NCI-H2107 treated with DMSO at 0.1 percent for 48 hours (cell line): ENCODE results near the gene ENPP4.
"Not testable (repeated sequence)": the region's sequence is repeated elsewhere in the genome, so short reads cannot be mapped to it uniquely, and the experiment has no call there.

Experiments used
- DNase-seq: peaks from one replicate; lab custom pipeline; 2025; ENCODE audit not compliant: unreplicated experiment; lab: John Stamatoyannopoulos, UW

The ENPP4 gene

DNA sequence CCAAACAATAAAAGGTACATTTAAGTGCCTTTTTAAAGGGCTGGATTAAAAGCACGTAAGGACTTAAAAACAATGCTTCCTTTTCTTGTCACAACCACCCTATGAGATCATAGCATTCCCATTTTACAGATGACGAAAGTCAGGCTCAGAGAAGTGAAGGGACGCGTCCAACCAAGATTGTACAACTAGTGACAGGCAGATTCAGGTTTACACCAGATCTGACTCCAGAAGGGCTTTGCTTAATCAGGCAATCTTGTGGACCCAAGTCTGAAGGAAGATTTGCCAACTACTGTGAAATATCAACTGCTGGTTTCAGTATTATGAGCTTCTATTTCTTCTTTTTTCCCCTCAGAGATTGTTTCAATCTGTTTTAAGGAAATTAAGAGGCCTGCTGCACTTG lies 877 bp downstream of the ENPP4 start:
- DNase-seq = no peak

DNA sequence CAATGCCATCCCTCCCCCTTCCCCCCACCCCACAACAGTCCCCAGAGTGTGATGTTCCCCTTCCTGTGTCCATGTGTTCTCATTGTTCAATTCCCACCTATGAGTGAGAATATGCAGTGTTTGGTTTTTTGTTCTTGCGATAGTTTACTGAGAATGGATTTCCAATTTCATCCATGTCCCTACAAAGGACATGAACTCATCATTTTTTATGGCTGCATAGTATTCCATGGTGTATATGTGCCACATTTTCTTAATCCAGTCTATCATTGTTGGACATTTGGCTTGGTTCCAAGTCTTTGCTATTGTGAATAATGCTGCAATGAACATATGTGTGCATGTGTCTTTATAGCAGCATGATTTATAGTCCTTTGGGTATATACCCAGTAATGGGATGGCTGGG lies 1.5 kb downstream of the ENPP4 start:
- DNase-seq = not testable (repeated sequence)

- no peak for DNase-seq
These were observed 4.4 kb downstream of the ENPP4 start for GRCh38 chr6:46134216-46134615.

DNA sequence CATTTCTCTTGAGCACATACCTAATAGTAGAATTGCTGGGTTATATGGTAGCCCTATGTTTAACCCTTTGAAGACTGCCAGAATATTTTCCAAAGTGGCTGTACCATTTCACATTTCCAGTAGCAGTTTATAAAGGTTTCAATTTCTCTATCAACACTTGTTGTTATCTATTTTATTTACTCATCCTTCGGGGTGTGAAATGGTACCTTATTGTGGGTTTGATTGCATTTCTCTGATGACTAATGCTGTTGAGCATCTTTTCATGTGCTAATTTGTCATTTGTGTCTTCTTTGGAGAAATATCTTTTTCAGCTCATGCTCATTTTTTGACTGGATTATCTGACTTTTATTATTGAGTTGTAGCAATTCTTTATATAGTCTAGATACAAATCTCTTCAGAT lies 5.4 kb downstream of the ENPP4 start:
- no peak for DNase-seq

- DNase-seq = no peak
These were observed 7.0 kb downstream of the ENPP4 start for GRCh38 chr6:46136831-46137230.

GRCh38 chr6:46137387-46137786 lies 7.6 kb downstream of the ENPP4 start:
- DNase-seq = no peak

GRCh38 chr6:46138281-46138680 lies 8.5 kb downstream of the ENPP4 start:
- DNase-seq = peak; percentile 19

DNA sequence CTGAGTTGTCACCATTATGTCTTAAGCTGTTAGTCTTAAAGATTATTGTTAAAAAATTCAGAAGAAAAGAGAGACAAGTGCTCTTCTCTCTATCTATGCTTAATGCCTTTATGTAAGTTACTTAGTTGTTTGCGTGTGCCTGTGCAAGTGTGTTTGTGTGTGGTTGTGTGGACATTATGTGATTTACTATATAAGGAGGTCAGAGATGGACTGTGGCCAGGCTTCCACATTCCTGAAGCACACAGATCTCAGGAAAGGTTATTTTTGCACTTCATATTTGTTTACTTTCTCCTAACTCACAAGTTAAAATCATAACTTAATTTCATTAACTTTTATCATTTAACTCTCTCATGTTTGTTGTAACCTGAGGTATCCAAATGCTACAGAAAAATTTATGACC lies 14.5 kb downstream of the ENPP4 start:
- DNase-seq = no peak

DNA sequence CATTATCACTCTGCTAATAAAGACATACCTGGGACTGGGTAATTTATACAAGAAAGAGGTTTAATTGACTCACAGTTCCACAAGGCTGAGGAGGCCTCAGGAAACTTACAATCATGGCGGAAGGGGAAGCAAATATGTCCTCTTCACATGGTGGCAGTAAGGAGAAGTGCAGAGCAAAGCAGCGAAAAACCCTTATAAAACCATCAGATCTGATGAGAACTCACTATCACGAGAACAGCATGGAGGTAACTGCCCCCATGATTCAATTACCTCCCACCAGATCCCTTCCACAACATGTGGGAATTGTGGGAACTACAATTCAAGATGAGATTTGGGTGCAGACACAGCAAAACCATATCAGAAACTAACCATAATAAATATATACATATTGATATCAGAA lies 19.3 kb downstream of the ENPP4 start:
- DNase-seq = not testable (repeated sequence)

GRCh38 chr6:46156701-46157100 lies 26.9 kb downstream of the ENPP4 start:
- no peak for DNase-seq

DNA sequence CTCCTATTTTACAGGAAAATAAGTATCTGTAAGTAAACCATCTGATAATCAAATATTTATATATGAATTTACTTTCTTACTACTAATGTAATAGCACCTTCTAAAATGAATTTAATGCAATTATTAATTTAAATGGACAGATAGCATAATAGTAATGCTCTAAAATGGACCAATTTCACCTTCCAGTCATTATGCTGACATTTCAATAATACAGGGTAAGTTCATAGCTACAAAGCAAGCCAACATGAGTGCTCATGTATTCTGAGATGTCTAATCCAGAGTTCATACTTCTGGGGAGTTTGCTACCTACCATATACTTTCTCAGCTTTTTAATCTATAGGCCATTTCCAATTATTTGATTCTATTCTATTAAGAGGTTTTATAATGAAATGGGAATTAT lies 29.4 kb downstream of the ENPP4 start:
- no peak for DNase-seq

DNA sequence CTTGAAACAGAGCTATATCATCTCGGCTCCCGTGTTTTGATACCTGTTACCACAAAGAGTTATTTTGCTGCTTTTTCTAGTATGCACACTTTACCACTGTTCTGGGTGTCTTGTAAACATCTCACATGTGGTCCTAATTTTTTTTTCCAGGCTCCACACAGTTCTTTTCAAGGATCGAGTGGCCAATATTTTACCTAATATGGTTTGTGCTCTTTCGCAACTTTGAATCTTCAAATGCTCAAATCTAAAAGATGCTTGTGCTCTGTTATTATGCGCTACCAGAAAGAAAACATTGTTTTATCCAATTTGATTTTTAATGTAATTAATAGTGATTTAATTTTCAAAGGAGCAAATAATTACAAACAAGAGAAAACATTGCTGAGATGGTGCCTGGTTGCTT lies 30.3 kb downstream of the ENPP4 start:
- DNase-seq = no peak

GRCh38 chr6:46170357-46171289 lies 40.8 kb downstream of the ENPP4 start, which contains the start of gene ENPP5:
ENPP5 (minus strand) TSS chr6:46170980; CDS start chr6:46168262, 2,718 bp downstream.
- peak; percentile 75 for DNase-seq

DNA sequence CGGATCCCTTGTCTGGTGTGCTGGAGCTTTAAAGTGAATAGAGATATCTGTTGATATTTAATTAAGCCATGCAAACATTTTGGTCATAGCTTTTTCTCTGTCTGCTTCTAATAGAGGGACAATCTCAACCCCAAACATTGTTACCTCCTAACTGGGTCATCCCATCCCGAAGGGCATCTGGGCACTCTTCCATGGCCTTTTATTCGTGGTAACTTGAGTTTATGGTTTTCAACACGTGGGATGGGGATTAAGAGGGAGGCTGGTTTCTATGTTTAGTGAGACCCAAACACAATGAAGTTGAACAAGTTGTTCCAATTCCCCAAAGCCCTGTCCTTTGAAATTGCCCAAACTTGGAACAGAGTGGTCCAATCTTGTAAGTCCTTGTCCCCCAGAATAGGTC lies 42.4 kb downstream of the ENPP4 start:
- DNase-seq = no peak

- no peak for DNase-seq
These were observed 45.1 kb downstream of the ENPP4 start for GRCh38 chr6:46174904-46175303.

DNA sequence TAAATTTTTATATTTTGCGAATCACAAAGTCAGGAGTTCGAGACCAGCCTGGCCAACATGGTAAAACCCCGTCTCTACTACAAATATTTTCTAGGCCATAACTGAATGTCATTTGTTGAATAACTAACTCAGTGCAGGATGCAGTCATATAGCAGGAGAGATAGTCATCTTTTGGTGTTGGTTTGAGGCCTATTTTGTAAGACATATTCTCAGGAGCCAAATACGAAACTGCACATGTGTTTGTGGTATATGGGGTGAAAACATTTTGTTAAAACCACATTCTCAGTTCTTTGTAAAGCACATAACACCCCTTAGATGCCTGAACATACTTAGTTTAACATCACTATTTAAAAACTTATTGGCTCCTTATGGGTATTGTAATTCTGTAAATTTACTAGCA lies 45.7 kb downstream of the ENPP4 start:
- no peak for DNase-seq

DNA sequence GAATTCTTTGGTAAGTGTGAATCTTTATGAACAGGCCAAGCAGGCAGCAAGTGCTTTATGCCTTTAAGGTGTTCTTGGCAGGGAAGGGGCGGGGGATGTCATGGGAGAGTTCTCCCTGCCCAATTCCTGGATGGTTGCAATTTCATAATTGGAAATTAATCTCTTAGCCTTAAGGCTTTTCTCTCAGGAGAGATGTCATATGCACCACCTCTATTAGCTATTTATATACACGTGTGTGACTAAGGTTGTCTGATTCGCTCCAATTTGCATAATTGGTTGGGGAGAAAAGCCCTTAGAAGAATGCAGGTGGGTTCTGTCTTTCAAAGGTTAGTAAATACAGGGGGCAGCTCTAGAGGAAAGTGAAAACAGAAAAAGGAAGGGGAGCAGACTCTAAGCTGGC lies 46.2 kb downstream of the ENPP4 start:
- no peak for DNase-seq

- no peak for DNase-seq
These were observed 54.3 kb downstream of the ENPP4 start for GRCh38 chr6:46184114-46184513.

- no peak for DNase-seq
These were observed 56.8 kb downstream of the ENPP4 start for GRCh38 chr6:46186583-46186982.

- DNase-seq = no peak
These were observed 59.9 kb downstream of the ENPP4 start for GRCh38 chr6:46189726-46190125.

DNA sequence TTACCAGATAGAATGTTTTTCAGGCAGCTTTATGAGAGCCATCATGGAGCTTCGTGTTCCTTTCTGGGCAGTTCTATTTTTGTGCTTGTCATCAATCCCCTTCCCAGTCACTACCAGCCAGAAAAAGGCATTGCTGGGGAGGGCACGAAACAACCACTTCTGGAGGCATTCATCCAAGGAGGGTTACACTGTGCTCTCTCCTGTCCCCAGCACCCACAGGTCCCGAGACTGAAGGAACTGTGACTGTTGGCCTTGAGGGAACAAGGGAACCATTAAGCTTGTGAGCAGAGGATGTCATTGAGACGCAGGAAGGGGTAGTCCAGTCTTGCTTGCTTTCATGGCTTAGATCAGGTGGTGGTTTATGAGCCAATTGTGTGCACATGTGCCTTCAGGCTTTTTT lies 61.1 kb downstream of the ENPP4 start:
- DNase-seq = no peak

GRCh38 chr6:46191961-46192360 lies 62.2 kb downstream of the ENPP4 start:
- DNase-seq = no peak
